Osteoblast (primary cell): ENCODE data around the gene ZNF804A. TPM values are rescaled to one million over a fixed set of nuclear protein-coding genes. Genes with fewer than 3 reads are reported as not detected.

Experiments
- DNase-seq: peaks from one replicate; pipeline ENCODE4 v3.0.0; 2011; ENCODE audit warnings: low spot score, mixed read lengths; ENCODE audit not compliant: insufficient read length; ENCODE audit errors: missing footprints
- H2AFZ ChIP-seq: 2 replicates; pipeline ENCODE4 v1.6.0; 2011; ENCODE audit warnings: mild to moderate bottlenecking, low read length
- H3K27ac ChIP-seq: 2 replicates; pipeline ENCODE4 v1.5.1; 2011; ENCODE audit warnings: mild to moderate bottlenecking, low read depth, low read length, moderate library complexity
- H3K27me3 ChIP-seq: 2 replicates; pipeline ENCODE4 v1.6.0; 2012; ENCODE audit warnings: mild to moderate bottlenecking, control low read depth, inconsistent platforms, low read length, moderate library complexity; ENCODE audit not compliant: insufficient read depth
- H3K36me3 ChIP-seq: 2 replicates; pipeline ENCODE4 v1.5.1; 2011; ENCODE audit warnings: mild to moderate bottlenecking, low read length, control low read depth, moderate library complexity; ENCODE audit not compliant: insufficient read depth
- H3K4me1 ChIP-seq: 2 replicates; pipeline ENCODE4 v1.5.1; 2011; ENCODE audit warnings: mild to moderate bottlenecking, low read length, control low read depth, moderate library complexity; ENCODE audit not compliant: insufficient read depth
- H3K4me2 ChIP-seq: 2 replicates; pipeline ENCODE4 v1.6.0; 2011; ENCODE audit warnings: mild to moderate bottlenecking, low read length; ENCODE audit not compliant: insufficient read depth
- H3K4me3 ChIP-seq: fragments of 200-600 bp; sonication (generic); 3 replicates; pipeline ENCODE4 v1.5.1; 2012; ENCODE audit warnings: mild to moderate bottlenecking, low read length, inconsistent platforms; ENCODE audit not compliant: insufficient read depth
- H3K79me2 ChIP-seq: 2 replicates; pipeline ENCODE4 v1.6.0; 2012; ENCODE audit warnings: mild to moderate bottlenecking, low read length, control low read depth, inconsistent platforms; ENCODE audit not compliant: insufficient read depth
- H3K9me3 ChIP-seq: 2 replicates; pipeline ENCODE4 v1.5.1; 2011; ENCODE audit warnings: low read depth, low read length, control low read depth
- H4K20me1 ChIP-seq: 2 replicates; pipeline ENCODE4 v1.6.0; 2012; ENCODE audit warnings: mild to moderate bottlenecking, low read length, control low read depth; ENCODE audit not compliant: insufficient read depth
- CTCF ChIP-seq: IDR thresholded peaks from 2 replicates; pipeline ENCODE4 v1.5.1; 2011; ENCODE audit warnings: mild to moderate bottlenecking, low read depth, low read length, moderate library complexity; ENCODE audit errors: extremely low read depth
- total RNA-seq: library from RNA; depleted of rRNA; stranded (reverse); fragments of >200 nt; gene quantifications from 2 replicates; pipeline ENCODE4 v1.2.3, GENCODE V29; 2012

ZNF804A gene
- total RNA-seq, 1 donor, result not detected

GRCh38 chr2:184908966-184909365 lies 310.6 kb downstream of the ZNF804A start:
- no peaks in the 10 kb centered on the region for H4K20me1 ChIP-seq
- H3K36me3 ChIP-seq, result no peaks in the 10 kb centered on the region
- H3K27me3 ChIP-seq, result no peaks in the 10 kb centered on the region
- H3K9me3 ChIP-seq, result no peaks in the 10 kb centered on the region
- no peak for TF ChIP-seq CTCF
- H3K4me3 ChIP-seq, result no peak overlapping the region
- H2AFZ ChIP-seq, result no peak overlapping the region
- no peak for DNase-seq
- H3K4me2 ChIP-seq, result no peak overlapping the region
- H3K4me1 ChIP-seq, result no peaks in the 10 kb centered on the region
- no peaks in the 10 kb centered on the region for H3K79me2 ChIP-seq
- no peak overlapping the region for H3K27ac ChIP-seq

- Histone ChIP-seq H3K4me2 (no peak overlapping the region), H4K20me1 (no peaks in the 10 kb centered on the region), H3K27ac (no peak overlapping the region), H3K27me3 (no peaks in the 10 kb centered on the region), H3K79me2 (no peaks in the 10 kb centered on the region), H3K9me3 (no peaks in the 10 kb centered on the region), H3K4me1 (no peaks in the 10 kb centered on the region), H2AFZ (no peak overlapping the region), H3K4me3 (no peak overlapping the region), H3K36me3 (no peaks in the 10 kb centered on the region)
- TF ChIP-seq CTCF, result no peak
- DNase-seq, result no peak
These were observed 322.2 kb downstream of the ZNF804A start for GRCh38 chr2:184920451-184920965.

GRCh38 chr2:184921676-184922075 lies 323.3 kb downstream of the ZNF804A start:
- Histone ChIP-seq H4K20me1 (no peaks in the 10 kb centered on the region), H3K36me3 (no peaks in the 10 kb centered on the region), H3K4me1 (no peaks in the 10 kb centered on the region), H3K27me3 (no peaks in the 10 kb centered on the region), H3K4me2 (no peak overlapping the region), H3K9me3 (no peaks in the 10 kb centered on the region), H3K27ac (no peak overlapping the region), H2AFZ (no peak overlapping the region), H3K4me3 (no peak overlapping the region), H3K79me2 (no peaks in the 10 kb centered on the region)
- DNase-seq, result no peak
- no peak for TF ChIP-seq CTCF

- H3K79me2 ChIP-seq, result no peaks in the 10 kb centered on the region
- no peaks in the 10 kb centered on the region for H4K20me1 ChIP-seq
- H3K4me2 ChIP-seq, result no peak overlapping the region
- no peaks in the 10 kb centered on the region for H3K27me3 ChIP-seq
- H3K9me3 ChIP-seq, result peaks cover 4% of the 10 kb centered on the region
- H3K4me1 ChIP-seq, result no peaks in the 10 kb centered on the region
- TF ChIP-seq CTCF, result no peak
- no peaks in the 10 kb centered on the region for H3K36me3 ChIP-seq
- H2AFZ ChIP-seq, result no peak overlapping the region
- no peak for DNase-seq
- H3K27ac ChIP-seq, result no peak overlapping the region
- no peak overlapping the region for H3K4me3 ChIP-seq
These were observed 325.4 kb downstream of the ZNF804A start for GRCh38 chr2:184923751-184924150.
